T-helper 2 cell treated with Interferon-gamma antibody and Interleukin-4, amounts not matched to agents 5 μg/mL and 100 μg/mL, for 36 hours (primary cell): ENCODE results near the gene GRID1.

Source experiments
- DNase-seq: peaks from one replicate; pipeline ENCODE4 v3.0.0; 2021; ENCODE audit warnings: low spot score
- H3K27ac Mint-ChIP-seq: one replicate; pipeline ENCODE4 v1.8.0; 2021; ENCODE audit warnings: mild to moderate bottlenecking, mixed read lengths
- H3K27me3 Mint-ChIP-seq: one replicate; pipeline ENCODE4 v1.8.0; 2021; ENCODE audit warnings: low read depth, mixed read lengths
- H3K36me3 Mint-ChIP-seq: one replicate; pipeline ENCODE4 v1.8.0; 2021; ENCODE audit warnings: low read depth, mixed read lengths
- H3K4me1 Mint-ChIP-seq: one replicate; pipeline ENCODE4 v1.8.0; 2021; ENCODE audit warnings: low read depth, mixed read lengths
- H3K4me3 Mint-ChIP-seq: one replicate; pipeline ENCODE4 v1.8.0; 2022; ENCODE audit warnings: mild to moderate bottlenecking, moderate library complexity, mixed read lengths
- H3K9me3 Mint-ChIP-seq: one replicate; pipeline ENCODE4 v1.8.0; 2021; ENCODE audit warnings: mixed read lengths

GRID1 gene

GRCh38 chr10:86261470-86261869 lies 105.1 kb downstream of the GRID1 start:
- Mint-ChIP-seq H3K9me3 (no peaks in the 10 kb centered on the region), H3K4me1 (no peaks in the 10 kb centered on the region), H3K4me3 (no peak overlapping the region), H3K27ac (no peak overlapping the region), H3K36me3 (no peaks in the 10 kb centered on the region), H3K27me3 (peaks cover 24% of the 10 kb centered on the region)
- DNase-seq = no peak

GRCh38 chr10:86260564-86260963 lies 106.0 kb downstream of the GRID1 start:
- DNase-seq = no peak
- no peaks in the 10 kb centered on the region for H3K4me1 Mint-ChIP-seq
- no peaks in the 10 kb centered on the region for H3K9me3 Mint-ChIP-seq
- H3K4me3 Mint-ChIP-seq = no peak overlapping the region
- no peaks in the 10 kb centered on the region for H3K36me3 Mint-ChIP-seq
- H3K27ac Mint-ChIP-seq = no peak overlapping the region
- H3K27me3 Mint-ChIP-seq = peaks cover 24% of the 10 kb centered on the region

GRCh38 chr10:86259901-86260562 lies 106.6 kb downstream of the GRID1 start:
- no peaks in the 10 kb centered on the region for H3K36me3 Mint-ChIP-seq
- no peak overlapping the region for H3K27ac Mint-ChIP-seq
- H3K27me3 Mint-ChIP-seq = peaks cover 22% of the 10 kb centered on the region
- no peaks in the 10 kb centered on the region for H3K4me1 Mint-ChIP-seq
- H3K9me3 Mint-ChIP-seq = no peaks in the 10 kb centered on the region
- no peak for DNase-seq
- H3K4me3 Mint-ChIP-seq = no peak overlapping the region

DNA sequence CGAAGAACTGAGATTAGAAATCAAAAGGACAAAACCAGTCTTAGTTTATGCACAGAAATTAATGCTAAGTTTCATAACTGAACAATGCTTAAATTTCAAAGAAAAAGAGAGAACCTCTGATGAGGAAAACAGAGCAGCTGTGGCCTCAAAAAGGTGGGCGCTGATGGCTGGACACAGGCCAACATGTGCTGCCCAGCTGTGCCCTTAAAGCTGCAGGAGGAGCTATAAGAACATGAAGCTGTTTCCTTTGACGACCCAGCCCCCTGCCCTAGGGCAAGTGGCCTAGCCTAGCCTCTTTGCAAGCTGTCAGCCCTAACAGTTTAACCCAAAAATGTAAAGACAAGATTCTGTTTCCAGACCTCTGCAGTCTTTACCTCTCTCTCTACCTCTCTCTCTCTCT lies 107.7 kb downstream of the GRID1 start:
- no peak overlapping the region for H3K4me3 Mint-ChIP-seq
- DNase-seq = no peak
- no peak overlapping the region for H3K27ac Mint-ChIP-seq
- H3K4me1 Mint-ChIP-seq = no peaks in the 10 kb centered on the region
- peaks cover 18% of the 10 kb centered on the region for H3K27me3 Mint-ChIP-seq
- no peaks in the 10 kb centered on the region for H3K9me3 Mint-ChIP-seq
- no peaks in the 10 kb centered on the region for H3K36me3 Mint-ChIP-seq

DNA sequence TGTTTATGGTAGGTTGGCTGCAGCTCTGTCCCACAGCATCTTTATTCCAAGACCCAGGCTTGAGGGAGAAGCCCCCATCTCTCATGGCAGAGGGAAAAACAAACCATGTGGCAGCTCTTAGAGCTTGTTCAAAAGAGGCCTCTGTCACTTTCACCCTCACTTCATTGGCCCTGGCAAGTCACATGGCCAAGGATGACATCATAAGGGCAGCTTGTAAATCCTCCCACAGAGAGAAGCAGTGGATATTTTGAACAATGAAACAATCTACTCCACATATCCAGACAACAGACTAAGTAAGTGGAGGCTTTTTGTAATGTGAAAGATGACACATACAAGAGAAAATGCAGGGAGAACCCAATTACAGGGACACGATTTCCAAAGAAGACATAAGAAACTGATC lies 108.1 kb downstream of the GRID1 start:
- no peaks in the 10 kb centered on the region for H3K36me3 Mint-ChIP-seq
- H3K4me3 Mint-ChIP-seq = no peak overlapping the region
- H3K4me1 Mint-ChIP-seq = no peaks in the 10 kb centered on the region
- H3K27me3 Mint-ChIP-seq = peaks cover 17% of the 10 kb centered on the region
- no peaks in the 10 kb centered on the region for H3K9me3 Mint-ChIP-seq
- H3K27ac Mint-ChIP-seq = no peak overlapping the region
- no peak for DNase-seq

DNA sequence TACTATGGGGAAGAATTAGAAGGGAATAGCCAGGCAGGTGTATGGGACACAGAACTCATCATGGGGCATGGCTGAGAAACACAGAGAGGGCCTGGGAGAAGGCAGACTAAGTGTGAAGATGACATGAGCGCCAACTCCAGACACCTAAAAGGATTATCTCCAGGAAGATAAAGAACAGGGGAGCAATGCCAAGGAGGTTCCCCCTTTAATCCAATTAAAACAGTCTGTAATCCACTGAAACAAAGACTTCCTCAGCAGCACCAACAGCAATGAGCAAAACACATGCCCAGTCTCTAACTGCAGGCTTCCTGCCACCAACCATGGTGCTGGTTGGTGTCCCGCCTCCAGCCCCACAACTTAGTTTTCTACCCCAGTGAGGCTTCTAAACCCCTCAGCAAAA lies 108.9 kb downstream of the GRID1 start:
- Mint-ChIP-seq H3K4me1 (no peaks in the 10 kb centered on the region), H3K36me3 (no peaks in the 10 kb centered on the region), H3K9me3 (no peaks in the 10 kb centered on the region), H3K27me3 (peaks cover 15% of the 10 kb centered on the region), H3K27ac (no peak overlapping the region), H3K4me3 (no peak overlapping the region)
- no peak for DNase-seq

DNA sequence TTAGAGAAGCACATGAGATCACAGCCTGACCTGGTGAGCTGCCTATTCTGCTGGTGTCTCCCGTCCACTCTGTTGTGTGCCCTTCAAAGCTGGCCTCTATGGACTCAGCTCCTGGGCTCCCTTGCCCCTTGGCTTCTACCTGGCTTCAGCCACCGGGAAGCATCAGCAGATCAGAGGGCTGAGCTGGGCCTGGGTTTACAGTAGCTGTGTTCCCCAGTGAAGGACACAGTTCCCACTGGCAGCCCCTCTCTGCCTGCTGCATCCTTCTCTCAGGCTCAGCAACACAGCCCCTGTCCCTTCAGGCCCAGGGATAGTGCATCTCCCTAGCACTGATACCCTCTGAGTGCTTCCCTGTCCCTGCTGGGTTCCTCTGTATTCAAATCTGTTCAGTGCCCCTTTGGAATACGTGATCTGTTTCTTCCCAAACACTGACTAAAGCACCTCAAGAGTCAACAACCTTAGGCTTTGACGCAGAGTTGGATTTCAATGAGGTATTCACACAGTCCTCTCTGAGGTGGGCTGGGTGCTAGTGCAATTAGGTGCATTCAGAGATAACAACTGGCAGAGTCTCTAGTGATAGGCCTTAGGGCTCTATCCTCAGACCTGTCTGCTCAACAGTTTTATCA lies 109.8 kb downstream of the GRID1 start:
- Mint-ChIP-seq H3K27me3 (peaks cover 12% of the 10 kb centered on the region), H3K4me1 (no peaks in the 10 kb centered on the region), H3K9me3 (no peaks in the 10 kb centered on the region), H3K36me3 (no peaks in the 10 kb centered on the region), H3K4me3 (no peak overlapping the region), H3K27ac (no peak overlapping the region)
- no peak for DNase-seq

- H3K4me1 Mint-ChIP-seq = no peaks in the 10 kb centered on the region
- no peak overlapping the region for H3K4me3 Mint-ChIP-seq
- no peaks in the 10 kb centered on the region for H3K36me3 Mint-ChIP-seq
- H3K27me3 Mint-ChIP-seq = peaks cover 6% of the 10 kb centered on the region
- no peaks in the 10 kb centered on the region for H3K9me3 Mint-ChIP-seq
- no peak overlapping the region for H3K27ac Mint-ChIP-seq
- no peak for DNase-seq
Observed at GRCh38 chr10:86255405-86256251, 111.0 kb downstream of the GRID1 start.

GRCh38 chr10:86254526-86255174 lies 111.9 kb downstream of the GRID1 start:
- H3K27ac Mint-ChIP-seq = no peak overlapping the region
- H3K4me1 Mint-ChIP-seq = no peaks in the 10 kb centered on the region
- H3K4me3 Mint-ChIP-seq = no peak overlapping the region
- no peaks in the 10 kb centered on the region for H3K9me3 Mint-ChIP-seq
- no peak for DNase-seq
- H3K36me3 Mint-ChIP-seq = no peaks in the 10 kb centered on the region
- H3K27me3 Mint-ChIP-seq = peaks cover 6% of the 10 kb centered on the region

- no peak overlapping the region for H3K4me3 Mint-ChIP-seq
- H3K9me3 Mint-ChIP-seq = no peaks in the 10 kb centered on the region
- no peak for DNase-seq
- no peaks in the 10 kb centered on the region for H3K36me3 Mint-ChIP-seq
- peaks cover 6% of the 10 kb centered on the region for H3K27me3 Mint-ChIP-seq
- H3K27ac Mint-ChIP-seq = no peak overlapping the region
- H3K4me1 Mint-ChIP-seq = no peaks in the 10 kb centered on the region
Observed at GRCh38 chr10:86254081-86254480, 112.5 kb downstream of the GRID1 start.

DNA sequence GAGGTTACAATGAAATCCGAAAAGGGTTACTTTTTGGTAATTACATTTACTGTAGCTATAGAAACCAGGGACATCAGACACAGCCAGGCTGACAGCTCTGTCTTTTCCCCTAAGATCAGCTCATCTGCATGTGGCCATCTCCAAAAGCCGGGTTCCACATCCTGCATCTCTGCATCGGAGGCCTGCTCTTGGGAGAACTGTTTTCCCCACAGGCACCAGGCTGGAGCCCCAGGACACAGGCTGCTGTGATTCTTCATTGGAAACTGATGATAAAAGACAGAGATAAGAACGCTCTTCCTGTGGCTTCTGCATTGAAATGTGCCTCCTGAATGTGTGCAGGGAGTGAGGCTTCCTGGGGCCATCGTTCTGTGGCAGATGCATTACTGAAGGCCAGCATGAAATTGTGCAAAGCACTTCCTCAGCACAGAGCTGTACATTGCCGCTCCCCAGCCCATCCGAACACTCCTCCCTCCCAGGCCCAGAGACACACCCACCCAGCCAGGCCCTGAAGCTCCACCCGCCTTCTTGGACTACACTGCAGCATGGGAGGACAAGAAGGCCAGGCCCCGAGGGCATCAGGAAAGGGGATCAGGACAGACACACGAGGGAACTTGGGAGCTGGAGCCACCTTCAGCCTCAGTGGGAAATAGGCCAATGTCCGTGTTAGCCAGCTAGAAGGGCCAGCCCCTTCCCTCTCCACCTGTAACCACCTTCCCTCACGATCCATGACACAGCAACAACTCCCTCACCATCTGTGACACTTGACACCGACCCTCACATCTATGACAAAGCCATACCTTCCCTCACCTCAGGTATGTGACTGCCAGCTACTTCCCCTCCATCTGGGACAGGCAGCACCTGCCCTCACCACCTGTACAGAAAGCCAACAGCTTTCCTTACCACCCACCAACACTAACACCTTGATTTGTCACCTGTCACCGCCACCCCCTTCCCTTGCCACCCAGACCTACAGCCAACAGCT lies 113.2 kb downstream of the GRID1 start:
- no peak for DNase-seq
- no peaks in the 10 kb centered on the region for H3K9me3 Mint-ChIP-seq
- H3K4me1 Mint-ChIP-seq = no peaks in the 10 kb centered on the region
- H3K36me3 Mint-ChIP-seq = no peaks in the 10 kb centered on the region
- peaks cover 4% of the 10 kb centered on the region for H3K27me3 Mint-ChIP-seq
- no peak overlapping the region for H3K4me3 Mint-ChIP-seq
- no peak overlapping the region for H3K27ac Mint-ChIP-seq

- no peaks in the 10 kb centered on the region for H3K9me3 Mint-ChIP-seq
- H3K36me3 Mint-ChIP-seq = no peaks in the 10 kb centered on the region
Observed at GRCh38 chr10:86252556-86252955, 114.0 kb downstream of the GRID1 start.

DNA sequence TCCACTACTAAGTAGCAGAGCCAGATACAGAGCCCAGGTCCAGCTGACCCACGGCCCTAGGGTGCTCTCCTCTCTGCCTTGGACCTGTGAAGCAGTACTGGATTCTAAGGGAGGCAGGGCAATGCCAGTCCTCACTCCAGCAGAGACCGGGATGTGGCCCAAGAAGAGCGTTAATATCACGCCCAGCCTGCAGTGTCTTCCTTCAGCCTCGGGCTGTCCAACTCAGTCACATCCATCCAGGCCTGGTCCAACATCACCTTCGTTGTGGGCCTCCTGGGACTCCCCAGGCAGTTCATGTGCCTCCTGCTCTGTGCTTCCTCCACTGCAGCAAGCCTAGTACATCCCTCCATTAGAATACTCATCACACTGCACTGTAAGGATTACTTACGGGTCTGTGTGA lies 114.5 kb downstream of the GRID1 start:
- H3K4me3 Mint-ChIP-seq = no peak overlapping the region
- no peaks in the 10 kb centered on the region for H3K36me3 Mint-ChIP-seq
- no peaks in the 10 kb centered on the region for H3K9me3 Mint-ChIP-seq
- no peaks in the 10 kb centered on the region for H3K27me3 Mint-ChIP-seq
- no peak overlapping the region for H3K27ac Mint-ChIP-seq
- no peaks in the 10 kb centered on the region for H3K4me1 Mint-ChIP-seq
- DNase-seq = no peak

More at GRCh38 chr10:86252556-86252955, 114.0 kb downstream of the GRID1 start:
- no peak overlapping the region for H3K27ac Mint-ChIP-seq
- no peak for DNase-seq
- no peaks in the 10 kb centered on the region for H3K4me1 Mint-ChIP-seq
- no peak overlapping the region for H3K4me3 Mint-ChIP-seq
- peaks cover 2% of the 10 kb centered on the region for H3K27me3 Mint-ChIP-seq
